Measurements from ENCODE around the gene FAM186B. TPM values are rescaled to one million over a fixed set of nuclear protein-coding genes. Genes with fewer than 3 reads are reported as not detected.

FAM186B gene
- total and polyA plus RNA-seq, 8 donors: 0.20 to 4.6 (median 3.0) TPM

DNA sequence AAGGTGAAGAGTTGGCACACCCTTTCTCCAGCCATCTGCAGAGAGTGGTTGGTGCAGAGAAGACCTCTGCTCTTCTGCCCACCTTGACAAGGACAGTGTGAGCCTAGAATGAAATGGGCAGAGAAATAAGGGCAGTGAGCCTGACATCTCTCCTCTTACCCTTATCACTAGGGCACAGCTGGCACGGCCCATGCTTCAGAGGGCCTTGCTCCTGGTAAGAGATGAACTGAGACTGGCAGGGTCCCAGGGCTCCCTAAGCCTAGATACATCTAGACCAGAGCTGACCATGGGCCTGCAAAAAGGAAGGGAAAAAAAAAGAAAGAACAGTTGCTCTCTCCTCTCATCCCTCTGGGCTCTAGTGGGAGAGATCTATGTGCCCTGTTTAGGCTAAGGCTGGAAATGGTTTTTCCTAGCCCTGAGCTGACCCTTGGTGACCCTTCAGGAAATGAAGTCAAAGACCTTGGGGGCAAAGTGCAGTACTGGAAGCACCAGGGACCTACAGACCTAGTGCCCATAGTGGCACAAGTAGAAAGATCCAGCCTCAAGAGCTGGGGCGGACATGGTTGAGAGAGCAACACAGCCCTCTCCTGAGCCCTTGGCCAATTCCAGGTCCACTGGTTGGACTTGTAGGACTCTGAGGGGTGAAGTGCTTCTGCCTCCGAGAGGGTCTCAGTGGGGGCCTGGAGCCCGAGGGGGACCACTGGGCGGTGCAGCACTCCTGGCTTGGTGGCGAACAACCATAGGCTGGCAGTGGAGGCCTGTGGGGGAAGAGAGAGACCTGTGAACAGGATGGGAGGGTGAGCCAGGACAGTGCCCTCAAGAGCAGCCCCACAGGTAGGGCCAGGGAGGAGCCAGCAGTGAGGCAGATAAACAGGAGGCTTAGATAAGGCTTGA is 40.0 kb upstream of the FAM186B start:
- no peaks in the 10 kb centered on the region for H3K9me3 ChIP-seq
- H3K4me1 ChIP-seq: peaks cover 11 to 49% of the 10 kb centered on the region in 2 donors
- peak overlapping the region in 1 of 2 donors; percentile 72 for H3K27ac ChIP-seq
- no peak for ATAC-seq
- H3K4me3 ChIP-seq: no peak overlapping the region
- H3K27me3 ChIP-seq: no peaks in the 10 kb centered on the region
- DNase-seq: no peak
- TF ChIP-seq, protein P1, sequence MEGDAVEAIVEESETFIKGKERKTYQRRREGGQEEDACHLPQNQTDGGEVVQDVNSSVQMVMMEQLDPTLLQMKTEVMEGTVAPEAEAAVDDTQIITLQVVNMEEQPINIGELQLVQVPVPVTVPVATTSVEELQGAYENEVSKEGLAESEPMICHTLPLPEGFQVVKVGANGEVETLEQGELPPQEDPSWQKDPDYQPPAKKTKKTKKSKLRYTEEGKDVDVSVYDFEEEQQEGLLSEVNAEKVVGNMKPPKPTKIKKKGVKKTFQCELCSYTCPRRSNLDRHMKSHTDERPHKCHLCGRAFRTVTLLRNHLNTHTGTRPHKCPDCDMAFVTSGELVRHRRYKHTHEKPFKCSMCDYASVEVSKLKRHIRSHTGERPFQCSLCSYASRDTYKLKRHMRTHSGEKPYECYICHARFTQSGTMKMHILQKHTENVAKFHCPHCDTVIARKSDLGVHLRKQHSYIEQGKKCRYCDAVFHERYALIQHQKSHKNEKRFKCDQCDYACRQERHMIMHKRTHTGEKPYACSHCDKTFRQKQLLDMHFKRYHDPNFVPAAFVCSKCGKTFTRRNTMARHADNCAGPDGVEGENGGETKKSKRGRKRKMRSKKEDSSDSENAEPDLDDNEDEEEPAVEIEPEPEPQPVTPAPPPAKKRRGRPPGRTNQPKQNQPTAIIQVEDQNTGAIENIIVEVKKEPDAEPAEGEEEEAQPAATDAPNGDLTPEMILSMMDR (IDR thresholded peaks at IDR 0.05): no peak
- H3K36me3 ChIP-seq: peaks cover 0 to 83% of the 10 kb centered on the region in 2 donors
- intact Hi-C loops (cut with DNase I): loop anchor here in 1 of 2 donors (2.0 kb wide), 1 partner anchor 63 kb away; no protein-coding TSS in a partner anchor

DNA sequence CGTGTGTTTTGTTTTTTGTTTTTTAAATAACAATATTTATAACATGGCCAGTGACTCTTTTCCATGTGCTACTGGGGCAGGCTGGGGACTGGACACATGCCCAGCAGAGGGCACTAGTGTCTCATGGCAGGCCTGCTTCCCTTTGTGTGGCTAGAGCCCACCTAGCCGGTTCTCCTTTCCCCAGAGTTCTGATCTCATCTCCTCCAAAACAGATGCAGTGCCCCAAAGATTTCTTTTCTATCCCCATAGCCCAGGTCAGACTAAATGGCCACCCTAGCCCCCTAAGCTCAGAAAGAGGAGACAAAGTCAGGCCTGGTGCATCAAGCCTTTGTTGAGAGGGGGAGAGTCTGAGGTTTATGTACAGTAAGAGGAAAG is 39.2 kb upstream of the FAM186B start:
- TF ChIP-seq, protein P1 (IDR thresholded peaks at IDR 0.05): peak; percentile 92 to 95
- no peak overlapping the region for H3K4me3 ChIP-seq
- H3K27ac ChIP-seq: peak overlapping the region in 1 of 2 donors; percentile 24
- H3K27me3 ChIP-seq: no peaks in the 10 kb centered on the region
- intact Hi-C loops (cut with DNase I): loop anchor here in 1 of 2 donors (2.0 kb wide), 1 partner anchor 64 kb away; no protein-coding TSS in a partner anchor
- H3K9me3 ChIP-seq: no peaks in the 10 kb centered on the region
- peaks cover 11 to 49% of the 10 kb centered on the region in 2 donors for H3K4me1 ChIP-seq
- ATAC-seq (peak; percentile 84), DNase-seq (peak; percentile 72 to 88 (median 84))
- H3K36me3 ChIP-seq: peaks cover 0 to 75% of the 10 kb centered on the region in 2 donors

DNA sequence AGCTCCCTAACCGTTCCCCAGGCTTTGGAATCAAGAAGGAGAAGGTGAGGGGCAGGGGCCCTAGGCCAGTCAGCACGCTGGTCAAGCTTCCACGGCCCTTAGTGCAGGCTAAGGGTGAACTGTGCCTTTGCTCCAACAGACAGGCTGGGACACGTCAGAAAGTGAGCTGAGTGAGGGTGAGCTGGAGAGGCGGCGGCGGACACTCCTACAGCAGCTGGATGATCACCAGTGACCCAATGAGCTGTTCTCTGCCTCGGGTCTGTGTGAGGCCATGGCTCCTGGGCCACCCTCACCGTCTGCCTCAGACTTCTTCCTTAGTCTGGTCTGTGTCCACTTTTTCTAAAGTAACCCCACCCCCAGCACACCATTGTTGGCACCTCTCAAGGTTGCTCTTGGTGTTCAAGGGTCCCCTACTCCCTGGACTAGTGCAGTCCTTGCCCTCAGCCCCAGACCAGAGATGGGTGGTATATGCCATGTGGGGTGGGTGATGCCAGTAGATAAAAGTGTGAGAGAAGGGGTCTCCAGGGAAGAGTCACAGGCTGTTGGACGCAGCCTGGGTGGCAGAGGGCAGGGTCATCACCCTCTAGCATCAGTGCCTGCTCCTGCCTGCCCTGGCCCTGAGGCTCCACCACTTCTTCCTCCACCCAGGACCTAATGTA is 38.7 kb upstream of the FAM186B start:
- Histone ChIP-seq H3K27ac (no peak overlapping the region), H3K36me3 (peaks cover 0 to 70% of the 10 kb centered on the region in 2 donors), H3K9me3 (no peaks in the 10 kb centered on the region), H3K27me3 (no peaks in the 10 kb centered on the region), H3K4me1 (peaks cover 11 to 47% of the 10 kb centered on the region in 2 donors), H3K4me3 (no peak overlapping the region)
- intact Hi-C loops (cut with DNase I): loop anchor here in 1 of 2 donors (2.0 kb wide), 1 partner anchor 65 kb away; no protein-coding TSS in a partner anchor
- TF ChIP-seq, protein P1 (IDR thresholded peaks at IDR 0.05): no peak
- no peak for DNase-seq
- no peak for ATAC-seq

DNA sequence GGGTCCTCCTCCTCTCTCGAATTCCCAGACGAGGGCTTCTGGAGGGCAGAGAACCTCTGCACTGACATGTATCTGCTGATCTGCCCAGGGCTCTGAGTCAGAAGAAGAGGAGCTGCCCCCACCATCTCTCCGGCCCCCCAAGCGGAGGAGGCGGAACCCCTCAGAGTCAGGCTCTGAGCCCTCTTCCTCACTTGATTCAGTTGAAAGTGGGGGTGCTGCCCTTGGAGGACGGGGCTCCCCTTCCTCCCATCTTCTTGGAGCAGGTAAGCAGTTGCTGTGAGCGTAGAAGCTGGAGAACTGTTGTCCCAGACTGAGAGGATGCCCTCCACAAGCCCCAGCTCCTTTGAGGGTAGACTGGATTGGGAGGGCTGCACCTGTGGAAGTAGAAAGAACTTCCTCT is 37.7 kb upstream of the FAM186B start:
- intact Hi-C loops (cut with DNase I): no loop called here
- no peak overlapping the region for H3K4me3 ChIP-seq
- no peaks in the 10 kb centered on the region for H3K9me3 ChIP-seq
- H3K27ac ChIP-seq: no peak overlapping the region
- DNase-seq (no peak), ATAC-seq (no peak)
- TF ChIP-seq, protein P1 (IDR thresholded peaks at IDR 0.05): no peak
- no peaks in the 10 kb centered on the region for H3K27me3 ChIP-seq
- H3K4me1 ChIP-seq: peaks cover 8 to 37% of the 10 kb centered on the region in 2 donors
- peaks cover 0 to 61% of the 10 kb centered on the region in 2 donors for H3K36me3 ChIP-seq

DNA sequence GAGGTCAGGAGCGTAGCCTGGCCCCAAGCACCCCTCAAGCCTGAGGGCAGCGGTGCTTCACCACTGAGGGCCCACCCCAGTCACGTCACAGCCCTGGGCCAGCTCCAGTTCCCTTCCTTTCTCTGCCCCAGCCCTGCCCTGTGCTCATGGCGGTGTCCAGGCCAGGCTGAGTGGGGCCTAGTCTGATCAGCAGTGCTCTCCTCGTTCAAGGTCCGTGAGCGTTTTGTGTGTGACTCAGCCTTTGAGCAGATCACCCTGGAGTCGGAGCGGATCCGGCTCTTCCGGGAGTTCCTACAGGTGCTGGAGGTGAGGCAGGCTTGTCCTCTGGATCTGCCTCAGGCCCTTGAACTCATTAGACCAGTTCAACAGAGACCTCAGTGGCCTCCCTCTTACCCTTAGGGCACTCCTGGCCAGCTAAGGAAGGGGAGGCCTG is 36.9 kb upstream of the FAM186B start:
- H3K9me3 ChIP-seq: no peaks in the 10 kb centered on the region
- no peaks in the 10 kb centered on the region for H3K27me3 ChIP-seq
- H3K4me1 ChIP-seq: peaks cover 6 to 34% of the 10 kb centered on the region in 2 donors
- TF ChIP-seq, protein P1 (IDR thresholded peaks at IDR 0.05): no peak
- no peak for ATAC-seq
- DNase-seq: no peak
- H3K27ac ChIP-seq: no peak overlapping the region
- no peak overlapping the region for H3K4me3 ChIP-seq
- intact Hi-C loops (cut with DNase I): no loop called here
- H3K36me3 ChIP-seq: peaks cover 0 to 53% of the 10 kb centered on the region in 2 donors

Measured in left lung (tissue), 10 donors.